K562 (cell line): ENCODE results near the gene CHML. TPM values are rescaled to one million over a fixed set of nuclear protein-coding genes. Genes with fewer than 3 reads are reported as not detected.

Experiments used
- ATAC-seq: fragments of 200-7000 bp; cut with Tn5 transposase; 3 replicates; pipeline ENCODE4 v1.9.1; 2020; ENCODE audit warnings: moderate library complexity
- BruUV-seq: library from RNA; stranded (reverse); fragments of 400-500 nt; replicated peaks from 2 replicates; lab custom pipeline; 2021; lab: Mats Ljungman, UMichigan
- CTCF ChIA-PET: fragments of 300-600 bp; formaldehyde crosslinking; extraction: SDS; loops from one replicate; lab custom pipeline; 2021; ENCODE audit warnings: low intra/inter-chr PET ratio; lab: Yijun Ruan, JAX
- POLR2A ChIA-PET: fragments of 300-600, 350-650 bp; sonication (Branson Sonifier 250); formaldehyde crosslinking; extraction: SDS; loops from one replicate; lab custom pipeline; 2021; ENCODE audit warnings: antibody characterized with exemption, inconsistent platforms; lab: Yijun Ruan, JAX
- DNase-seq, 4 experiments: peaks; one replicate each; pipeline versions ENCODE4 v3.0.0 to v3.0.0-alpha.2; 2011 to 2018; ENCODE audit warnings: low spot score in 3 of 4, mixed read lengths in 3 of 4; ENCODE audit errors: extremely low read depth in 1 of 4
- FAIRE-seq: peaks from 2 replicates; lab custom pipeline; 2011; peaks lifted over from hg19 to GRCh38; lab: Jason Lieb, UNC
- H2AFZ ChIP-seq: 2 replicates; pipeline ENCODE4 v1.6.0; 2011; ENCODE audit warnings: low read depth, low read length, control low read depth, inconsistent platforms
- H3K27ac ChIP-seq: fragments of 200-600 bp; 3 replicates; pipeline ENCODE4 v1.8.0; 2011; ENCODE audit warnings: low read depth, mild to moderate bottlenecking, control low read depth, inconsistent platforms, low read length, moderate library complexity, mixed read lengths; ENCODE audit errors: extremely low read depth
- H3K27me3 ChIP-seq, 2 experiments: fragments of 300-600 bp in 1 of 2; 2 replicates in 1 of 2; 3 replicates in 1 of 2; pipeline versions ENCODE4 v1.6.0 to v1.8.0; 2011; ENCODE audit warnings: inconsistent platforms in 2 of 2, low read length in 2 of 2, mild to moderate bottlenecking in 1 of 2, mixed read lengths in 1 of 2, moderate library complexity in 1 of 2; ENCODE audit not compliant: control insufficient read depth in 2 of 2, insufficient read depth in 2 of 2
- H3K36me3 ChIP-seq: fragments of 300-600 bp; 3 replicates; pipeline ENCODE4 v1.8.0; 2011; ENCODE audit warnings: mild to moderate bottlenecking, low read length, inconsistent platforms; ENCODE audit not compliant: control insufficient read depth, insufficient read depth
- H3K4me1 ChIP-seq, 2 experiments: fragments of 200-600 bp in 1 of 2; replicated peaks in 1 of 2; 2 replicates in 1 of 2; 3 replicates in 1 of 2; pipeline versions ENCODE4 v1.5.1 to v1.8.0; 2011; ENCODE audit warnings: inconsistent platforms in 2 of 2, low read length in 2 of 2, mild to moderate bottlenecking in 1 of 2, mixed read lengths in 1 of 2, moderate library complexity in 1 of 2; ENCODE audit not compliant: control insufficient read depth in 2 of 2, insufficient read depth in 2 of 2
- H3K4me2 ChIP-seq: 2 replicates; pipeline ENCODE4 v1.6.1; 2011; ENCODE audit warnings: low read length, control low read depth, inconsistent platforms, mixed read lengths; ENCODE audit not compliant: insufficient read depth
- H3K4me3 ChIP-seq: fragments of 200-600 bp; sonication (generic), shearing (Covaris generic); 2 replicates; pipeline ENCODE4 v1.5.1; 2016; ENCODE audit warnings: control low read depth, inconsistent platforms
- H3K79me2 ChIP-seq: fragments of 200-600 bp; 3 replicates; pipeline ENCODE4 v1.8.0; 2011; ENCODE audit warnings: low read length, inconsistent platforms; ENCODE audit not compliant: control insufficient read depth, insufficient read depth
- H3K9ac ChIP-seq, 2 experiments: 2 replicates each; pipeline versions ENCODE4 v1.6.0 to v1.6.1; 2011; ENCODE audit warnings: low read depth in 2 of 2, low read length in 2 of 2, control low read depth in 1 of 2, inconsistent platforms in 1 of 2, mild to moderate bottlenecking in 1 of 2, mixed read lengths in 1 of 2; ENCODE audit not compliant: insufficient read depth in 1 of 2
- H3K9me1 ChIP-seq: one replicate; pipeline ENCODE4 v1.6.0; 2011; ENCODE audit warnings: inconsistent platforms, mild to moderate bottlenecking, low read length, moderate library complexity; ENCODE audit not compliant: control insufficient read depth, insufficient read depth
- H3K9me3 ChIP-seq: replicated peaks from 2 replicates; pipeline ENCODE4 v1.5.1; 2011; ENCODE audit warnings: low read depth, low read length, inconsistent platforms; ENCODE audit not compliant: control insufficient read depth, insufficient read depth
- H4K20me1 ChIP-seq: replicated peaks from 2 replicates; pipeline ENCODE4 v1.6.1; 2011; ENCODE audit warnings: low read length, inconsistent platforms, mixed read lengths; ENCODE audit not compliant: control insufficient read depth, insufficient read depth
- ARHGAP35 ChIP-seq: fragments of 450-650 bp; IDR thresholded peaks from 2 replicates; pipeline ENCODE4 v1.6.1; 2018; ENCODE audit not compliant: partially characterized antibody
- ARNT ChIP-seq, 2 experiments: fragments of 450-650 bp; IDR thresholded peaks; 2 replicates each; pipeline ENCODE4 v1.6.1; 2016; ENCODE audit warnings: mild to moderate bottlenecking in 1 of 2
- CBX2 ChIP-seq: fragments of 200-600 bp; sonication (generic); IDR thresholded peaks from one replicate; pipeline ENCODE4 v1.6.1; 2012; ENCODE audit warnings: mild to moderate bottlenecking, low read length, inconsistent platforms; ENCODE audit not compliant: insufficient read depth, poor library complexity, severe bottlenecking
- CBX3 ChIP-seq, 2 experiments: IDR thresholded peaks; 1 replicate in 1 of 2; 2 replicates in 1 of 2; pipeline ENCODE4 v1.6.1; 2012; ENCODE audit warnings: inconsistent platforms in 2 of 2, low read length in 2 of 2, borderline replicate concordance in 1 of 2, control low read depth in 1 of 2
- DNMT1 ChIP-seq: fragments of 450-650 bp; IDR thresholded peaks from 2 replicates; pipeline ENCODE4 v1.6.1; 2016; ENCODE audit warnings: antibody characterized with exemption, mild to moderate bottlenecking
- HLTF ChIP-seq: fragments of 450-650 bp; IDR thresholded peaks from 2 replicates; pipeline ENCODE4 v1.6.1; 2016
- KAT8 ChIP-seq: fragments of 450-650 bp; IDR thresholded peaks from 2 replicates; pipeline ENCODE4 v1.6.1; 2016; ENCODE audit warnings: low read depth, mild to moderate bottlenecking
- KLF16 ChIP-seq: IDR thresholded peaks from 2 replicates; pipeline ENCODE4 v1.6.1; 2016; ENCODE audit warnings: antibody characterized with exemption
- MAFF ChIP-seq: IDR thresholded peaks from 2 replicates; pipeline ENCODE4 v1.6.1; 2012; ENCODE audit warnings: low read length, improper control_type of control experiment
- MAFG ChIP-seq: fragments of 450-650 bp; conservative IDR thresholded peaks from 2 replicates; pipeline ENCODE4 v1.6.1; 2016; ENCODE audit warnings: missing genetic modification characterization, missing compliant biosample characterization
- MAZ ChIP-seq, 2 experiments: fragments of 450-650 bp in 1 of 2; sonication (generic) in 1 of 2; formaldehyde crosslinking; IDR thresholded peaks in 1 of 2; conservative IDR thresholded peaks in 1 of 2; 2 replicates each; pipeline versions ENCODE4 v1.4.0 to v1.5.0; 2020; ENCODE audit warnings: mild to moderate bottlenecking in 1 of 2, missing genetic modification reagents in 1 of 2
- MEF2A ChIP-seq: IDR thresholded peaks from 2 replicates; pipeline ENCODE4 v1.6.1; 2011; ENCODE audit warnings: low read depth, mild to moderate bottlenecking, low read length, moderate library complexity; ENCODE audit not compliant: control insufficient read depth
- NFE2L1 ChIP-seq: fragments of 450-650 bp; IDR thresholded peaks from 2 replicates; pipeline ENCODE4 v1.6.1; 2016; ENCODE audit warnings: missing genetic modification characterization, low read depth, mild to moderate bottlenecking, missing compliant biosample characterization, moderate library complexity, borderline replicate concordance
- PURB ChIP-seq: sonication (generic); formaldehyde crosslinking; IDR thresholded peaks from 2 replicates; pipeline ENCODE4 v1.9.0; 2021; ENCODE audit warnings: low read depth, mild to moderate bottlenecking, missing genetic modification reagents
- RUNX1 ChIP-seq: sonication (generic); IDR thresholded peaks from 2 replicates; pipeline ENCODE4 v1.6.1; 2016; ENCODE audit warnings: antibody characterized with exemption, low read depth
- SMARCA4 ChIP-seq: fragments of 450-650 bp; IDR thresholded peaks from 2 replicates; pipeline ENCODE4 v1.6.1; 2016
- SP2 ChIP-seq: IDR thresholded peaks from 2 replicates; pipeline ENCODE4 v1.6.1; 2011; ENCODE audit warnings: mild to moderate bottlenecking, low read depth, low read length, moderate library complexity; ENCODE audit not compliant: poor library complexity, severe bottlenecking; ENCODE audit errors: extremely low read depth
- TCF7L2 ChIP-seq: fragments of 150-350 bp; IDR thresholded peaks from 2 replicates; pipeline ENCODE4 v1.6.1; 2016; ENCODE audit warnings: low read depth, mild to moderate bottlenecking, low read length, moderate library complexity
- TRIM28 ChIP-seq: fragments of 450-650 bp; IDR thresholded peaks from 2 replicates; pipeline ENCODE4 v1.6.1; 2017
- ZNF316 ChIP-seq: fragments of 450-650 bp; IDR thresholded peaks from 2 replicates; pipeline ENCODE4 v1.6.1; 2016
- ZNF717 ChIP-seq: fragments of 250-450 bp; sonication (Bioruptor Pico); IDR thresholded peaks from 2 replicates; pipeline ENCODE4 v1.5.0; 2021
- WGBS: fragments of 100-300 bp; shearing (Covaris generic); methylation state at CpG from one replicate; pipeline ENCODE4 v1.1.6; 2016; ENCODE audit warnings: low coverage, mixed read lengths; ENCODE audit not compliant: insufficient coverage; ENCODE audit errors: missing lambda C conversion rate; 5-methylcytosine and 5-hydroxymethylcytosine counted together
- in situ Hi-C: fragments of 300-500 bp; cut with MboI; formaldehyde crosslinking; loops from 4 replicates; pipeline ENCODE4 v1.15.0; 2018; ENCODE audit warnings: inconsistent platforms, mixed read lengths
- intact Hi-C: fragments of 100-400 bp; cut with micrococcal nuclease; formaldehyde crosslinking; loops from 2 replicates; pipeline ENCODE4 v1.14.2; 2022
- polyA plus RNA-seq, 8 experiments: library from polyadenylated mRNA; depleted of rRNA in 4 of 8; stranded (reverse) in 5 of 8; unstranded in 3 of 8; fragments of >200 nt; fragmentation: Nextera tagmentation in 2 of 8; fragmentation: Illumina TruSeq in 1 of 8; extraction: Ambion mirVana in 2 of 8; extraction: Trizol in 1 of 8; gene quantifications; 2 replicates each; pipeline versions ENCODE4 v1.2.1 to v1.2.3, GENCODE V29; 2011 to 2014; ENCODE audit warnings: inconsistent platforms in 1 of 8, missing spikeins in 1 of 8
- total RNA-seq, 7 experiments: library from RNA; depleted of rRNA in 6 of 7; stranded (reverse); fragments of >200 nt in 6 of 7; fragmentation: Illumina TruSeq in 2 of 7; extraction: Trizol in 2 of 7; gene quantifications; 2 replicates each; pipeline versions ENCODE4 v1.2.1 to v1.2.3, GENCODE V29; 2011 to 2021; ENCODE audit warnings: low replicate concordance in 1 of 7
- TF ChIP-seq, protein P1 (sequence below), 2 experiments: IDR thresholded peaks; 2 replicates each; pipeline ENCODE4 v1.6.1; 2011; ENCODE audit warnings: borderline replicate concordance in 1 of 2, control low read depth in 1 of 2, low read depth in 1 of 2, low read length in 1 of 2, mild to moderate bottlenecking in 1 of 2, mixed read lengths in 1 of 2, moderate library complexity in 1 of 2; ENCODE audit not compliant: insufficient read depth in 1 of 2, insufficient read length in 1 of 2, poor library complexity in 1 of 2, severe bottlenecking in 1 of 2; ENCODE audit errors: extremely low read depth in 1 of 2

Gene CHML
- total and polyA plus RNA-seq, 9 of the 15 experiments (the other 6 are each of a cell fraction or from before 2014, with no cell fraction given) = 13.0 to 88.3 (median 62.8) TPM

DNA sequence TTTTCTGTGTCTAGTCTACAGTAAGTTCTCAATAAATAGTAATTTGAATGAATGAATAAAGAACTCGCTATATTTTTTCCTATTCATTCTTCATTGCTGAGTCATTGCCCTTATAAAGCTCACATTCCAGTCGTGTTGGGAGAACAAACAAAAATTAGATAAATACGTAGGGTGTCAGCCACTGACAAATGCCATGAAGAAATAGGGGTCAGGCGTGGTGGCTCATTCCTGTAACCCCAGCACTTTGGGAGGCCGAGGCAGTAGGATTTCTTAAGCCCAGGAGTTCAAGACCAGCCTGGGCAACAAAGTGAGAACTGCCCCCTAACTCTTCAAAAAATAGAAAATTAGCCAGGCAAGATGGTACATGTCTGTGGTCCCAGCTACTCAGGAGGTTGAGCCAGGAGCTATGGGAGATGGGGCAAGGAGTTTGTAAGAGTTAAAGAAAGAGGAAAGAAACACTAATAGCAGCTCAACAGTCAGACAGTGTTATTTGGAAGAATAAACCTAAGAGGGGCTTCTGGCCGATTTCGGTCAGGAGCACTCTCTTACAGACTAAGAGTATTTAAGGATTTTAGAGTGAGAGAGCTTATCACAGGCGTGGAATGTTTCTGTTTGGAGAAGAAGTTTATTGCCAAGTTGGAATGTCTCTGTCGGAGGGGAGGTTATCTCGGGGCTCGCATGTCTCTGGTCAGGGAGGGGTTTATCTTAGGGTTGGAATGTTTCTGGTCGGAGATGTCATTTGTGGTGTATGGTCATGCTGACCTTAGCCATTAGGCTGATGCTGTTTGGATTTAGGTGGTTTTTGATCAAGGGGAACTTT lies 1.8 kb upstream of the CHML start:
- H3K4me1 ChIP-seq = peaks cover 7 to 9% of the 10 kb centered on the region in 2 experiments
- no peak overlapping the region for H3K4me3 ChIP-seq
- DNase-seq (no peak), ATAC-seq (no peak), FAIRE-seq (no peak)
- no peak overlapping the region for H3K9ac ChIP-seq
- H3K4me2 ChIP-seq = no peak overlapping the region
- no peak overlapping the region for H3K27ac ChIP-seq
- BruUV-seq = no TSS peak
- intact Hi-C loops (no loop called here), in situ Hi-C loops (no loop called here)
- H3K9me1 ChIP-seq = no peaks in the 10 kb centered on the region
- POLR2A ChIA-PET = no interaction called here
- 0 out of 2 replicates have a peak, but pooled peaks cover 3% of the 10 kb centered on the region for H4K20me1 ChIP-seq
- whole genome bisulfite sequencing = 58% methylated on average over 12 of the region's 12 CpGs
- peaks cover 31% of the 10 kb centered on the region for H3K79me2 ChIP-seq
- peak overlapping the region; percentile 95; the same call in 1 of the 2 replicates for H2AFZ ChIP-seq
- peaks cover 8% of the 10 kb centered on the region for H3K36me3 ChIP-seq
- H3K27me3 ChIP-seq = no peaks in the 10 kb centered on the region
- CTCF ChIA-PET = no interaction called here
- H3K9me3 ChIP-seq = peaks cover 22% of the 10 kb centered on the region
- TF ChIP-seq CBX2 (no peak), MEF2A (no peak), RUNX1 (no peak), TCF7L2 (no peak), MAFF (peak; percentile 45; the same call in 1 of the 2 replicates), KLF16 (no peak), DNMT1 (no peak), SP2 (no peak), TRIM28 (peak; percentile 73), CBX3 (IDR thresholded peaks at IDR 0.05; ENCODE audit: borderline replicate concordance in 1 of 2, low read length in 2 of 2) (peak in 1 of 2 experiments; percentile 78; a peak in 1 of 3 replicates), SMARCA4 (0 out of 2 replicates have a peak, but pooled peaks have one; percentile 13), ARNT (IDR thresholded peaks at IDR 0.05) (no peak), KAT8 (no peak), HLTF (peak; percentile 98), NFE2L1 (tag) (peak; percentile 49; the same call in 1 of the 2 replicates), MAZ (CRISPR knock-in tag; conservative IDR thresholded peaks at IDR 0.05 in 1 of 2, IDR thresholded peaks at IDR 0.05 in 1 of 2) (no peak), ZNF316 (peak; percentile 78), ZNF717 (CRISPR knock-in tag) (no peak), PURB (CRISPR knock-in tag) (no peak), MAFG (tag) (peak; percentile 69), ARHGAP35 (no peak)
- TF ChIP-seq, protein P1, sequence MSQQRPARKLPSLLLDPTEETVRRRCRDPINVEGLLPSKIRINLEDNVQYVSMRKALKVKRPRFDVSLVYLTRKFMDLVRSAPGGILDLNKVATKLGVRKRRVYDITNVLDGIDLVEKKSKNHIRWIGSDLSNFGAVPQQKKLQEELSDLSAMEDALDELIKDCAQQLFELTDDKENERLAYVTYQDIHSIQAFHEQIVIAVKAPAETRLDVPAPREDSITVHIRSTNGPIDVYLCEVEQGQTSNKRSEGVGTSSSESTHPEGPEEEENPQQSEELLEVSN (IDR thresholded peaks at IDR 0.05; ENCODE audit: borderline replicate concordance in 1 of 2, extremely low read depth in 1 of 2, insufficient read depth in 1 of 2, insufficient read length in 1 of 2, low read depth in 1 of 2, low read length in 1 of 2, poor library complexity in 1 of 2, severe bottlenecking in 1 of 2) = no peak
